NCI-H128 (cell line): Measurements from ENCODE around the gene OR51A7.
"Not testable (repeated sequence)": the region's sequence is repeated elsewhere in the genome, so short reads cannot be mapped to it uniquely, and the experiment has no call there.

Experiments
- DNase-seq: peaks from one replicate; lab custom pipeline; 2025; ENCODE audit not compliant: unreplicated experiment; lab: John Stamatoyannopoulos, UW

Gene OR51A7

DNA sequence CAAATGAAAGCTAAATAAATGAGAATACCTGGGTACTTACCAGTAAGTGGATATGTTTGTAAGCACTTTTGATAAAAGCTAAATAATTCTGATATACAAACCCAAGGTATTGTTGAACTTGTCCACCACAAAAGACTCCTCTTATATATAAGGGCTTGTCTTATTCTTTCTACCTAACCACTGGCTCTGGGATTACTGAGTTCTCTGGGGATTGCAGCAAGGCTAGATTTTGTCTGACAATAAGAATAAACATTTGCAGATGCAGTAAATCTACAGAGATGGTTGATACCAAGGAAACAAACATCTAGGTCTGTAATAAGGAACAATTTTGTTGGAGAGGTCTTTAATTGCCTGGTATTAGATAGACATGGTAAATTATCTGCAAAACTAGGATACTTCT, 43.9 kb downstream of the OR51A7 start, which contains the start of gene OR51A4:
OR51A4 (minus strand) TSS at position 101 of the 400 bp plus-strand sequence. CDS start 505 bp downstream, outside the sequence.
- DNase-seq, result no peak

GRCh38 chr11:4955613-4956012, 52.0 kb downstream of the OR51A7 start, which contains the start of gene OR51A2:
TSS of gene OR51A2 (minus strand) at chr11:4955713. CDS start at chr11:4955713, 0 bp downstream.
- DNase-seq, result not testable (repeated sequence)

DNA sequence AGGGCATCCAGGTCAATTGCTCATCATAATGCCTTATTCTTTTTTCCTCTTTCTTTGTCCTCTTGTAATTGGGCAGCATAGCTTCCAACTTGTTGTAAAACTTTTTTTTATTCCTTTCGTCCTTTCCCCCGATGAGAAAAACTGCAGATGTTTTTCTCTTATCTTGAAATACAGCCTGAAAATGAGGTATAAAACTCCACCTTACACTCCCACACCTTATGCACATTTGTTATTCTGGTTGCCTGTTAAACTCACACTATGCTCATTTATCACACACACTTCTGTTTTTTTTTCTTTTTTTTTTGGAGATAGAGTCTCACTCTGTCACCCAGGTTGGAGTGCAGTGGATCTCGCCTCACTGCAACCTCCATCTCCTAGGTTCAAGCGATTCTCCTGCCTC, 53.8 kb downstream of the OR51A7 start:
- DNase-seq, result no peak
